Stomach smooth muscle (tissue), 2 donors: Measurements from ENCODE around the gene GATA3.

Source experiments
- H3K27ac ChIP-seq: one replicate; pipeline ENCODE4 v1.7.0; 2013; ENCODE audit warnings: mild to moderate bottlenecking, low read length, inconsistent platforms
- H3K27me3 ChIP-seq, 2 donors: one replicate each; pipeline ENCODE4 v1.7.0; 2013; ENCODE audit warnings: low read length in 2 of 2; ENCODE audit not compliant: insufficient read depth in 2 of 2, control insufficient read depth in 1 of 2
- H3K36me3 ChIP-seq, 2 donors: one replicate each; pipeline ENCODE4 v1.7.0; 2013; ENCODE audit warnings: low read length in 2 of 2; ENCODE audit not compliant: control insufficient read depth in 2 of 2, insufficient read depth in 2 of 2
- H3K4me1 ChIP-seq: one replicate; pipeline ENCODE4 v1.7.0; 2013; ENCODE audit warnings: low read length; ENCODE audit not compliant: control insufficient read depth, insufficient read depth
- H3K4me3 ChIP-seq, 2 donors: one replicate each; pipeline ENCODE4 v1.7.0; 2013; ENCODE audit warnings: low read length in 2 of 2
- H3K9ac ChIP-seq, 2 donors: one replicate each; pipeline ENCODE4 v1.7.0; 2013; ENCODE audit warnings: low read length in 2 of 2, mild to moderate bottlenecking in 1 of 2
- H3K9me3 ChIP-seq, 2 donors: one replicate each; pipeline ENCODE4 v1.7.0; 2013; ENCODE audit warnings: low read length in 2 of 2; ENCODE audit not compliant: control insufficient read depth in 2 of 2
- donor health status: healthy.
- donor health status: Pancreatic carcinoma.

GATA3 gene

DNA sequence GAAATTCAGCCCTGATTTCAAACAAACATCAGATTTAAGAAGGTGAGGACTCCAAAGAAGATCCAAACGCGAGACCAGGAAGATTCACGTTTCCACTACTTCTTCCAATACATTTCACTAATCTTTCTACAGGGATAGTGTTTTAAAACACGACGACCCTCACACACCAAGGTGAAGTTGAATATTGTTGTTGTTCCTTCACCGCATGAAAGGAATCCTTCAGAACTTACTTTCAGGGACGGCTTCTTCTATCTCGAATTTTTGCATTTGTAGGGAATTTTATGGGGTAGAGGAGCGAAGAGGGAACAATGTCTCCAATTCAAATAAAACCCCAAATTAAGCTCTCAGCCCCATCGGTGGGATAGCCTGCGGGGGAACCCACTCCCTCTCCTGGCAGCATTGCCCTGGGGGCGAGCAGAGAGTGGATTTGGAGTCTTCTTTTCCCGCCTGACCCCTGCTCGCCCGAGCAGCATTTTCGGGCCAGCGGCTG, 1.5 kb upstream of the GATA3 start:
- Histone ChIP-seq H3K27ac (no peak overlapping the region), H3K9me3 (no peaks in the 10 kb centered on the region), H3K27me3 (peaks cover 46 to 89% of the 10 kb centered on the region in 2 donors), H3K4me1 (peaks cover 45% of the 10 kb centered on the region), H3K36me3 (no peaks in the 10 kb centered on the region), H3K9ac (no peak overlapping the region), H3K4me3 (peak overlapping the region in 1 of 2 donors; percentile 47)

DNA sequence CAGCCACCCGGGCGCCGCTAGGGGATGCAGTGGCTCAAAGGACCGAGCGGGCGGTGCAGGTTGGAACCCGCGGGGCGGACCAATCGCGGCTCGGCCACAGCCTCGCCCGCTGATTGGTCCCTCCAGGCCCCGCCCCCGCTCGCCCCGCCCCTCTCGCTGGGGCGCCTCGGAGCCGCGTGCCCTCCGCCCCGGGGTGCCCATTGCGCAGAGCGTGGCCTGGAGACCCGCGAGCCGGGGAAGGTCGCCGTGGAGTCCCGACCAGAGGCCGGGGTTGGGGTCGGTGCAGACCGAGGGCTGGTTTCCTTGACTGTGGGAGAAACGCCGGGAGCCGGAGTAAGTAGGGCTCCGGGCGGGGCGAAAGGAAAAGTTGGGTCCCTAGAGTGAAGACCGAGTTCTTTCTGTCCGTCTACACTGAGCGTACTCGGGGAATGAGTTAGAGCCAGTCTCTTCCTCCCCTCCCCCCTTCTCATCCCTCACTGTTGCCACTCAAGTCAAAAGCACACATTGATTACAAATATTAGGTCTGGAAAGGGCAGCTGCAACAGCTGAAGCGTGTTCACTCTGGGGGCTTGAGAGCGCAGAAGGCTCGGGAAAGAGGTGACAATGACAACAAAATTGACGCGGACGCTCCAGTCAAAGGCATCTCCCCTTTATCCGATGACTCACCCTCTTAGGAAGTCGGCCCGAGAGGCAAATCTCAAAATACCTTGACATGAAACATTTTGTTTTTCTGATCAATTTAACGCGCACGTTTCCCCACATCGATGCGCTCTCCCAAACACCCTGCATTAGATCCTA, 843 bp upstream of the GATA3 start:
- Histone ChIP-seq H3K4me3 (peak overlapping the region; percentile 46 to 64), H3K36me3 (no peaks in the 10 kb centered on the region), H3K27ac (no peak overlapping the region), H3K27me3 (peaks cover 43 to 85% of the 10 kb centered on the region in 2 donors), H3K9ac (no peak overlapping the region), H3K4me1 (peaks cover 45% of the 10 kb centered on the region), H3K9me3 (no peaks in the 10 kb centered on the region)

- no peaks in the 10 kb centered on the region for H3K9me3 ChIP-seq
- H3K36me3 ChIP-seq: no peaks in the 10 kb centered on the region
- peaks cover 45% of the 10 kb centered on the region for H3K4me1 ChIP-seq
- no peak overlapping the region for H3K9ac ChIP-seq
- H3K27ac ChIP-seq: no peak overlapping the region
- H3K27me3 ChIP-seq: peaks cover 46 to 83% of the 10 kb centered on the region in 2 donors
- peak overlapping the region; percentile 46 to 64 for H3K4me3 ChIP-seq
Observed at GRCh38 chr10:8054244-8054493, 319 bp upstream of the GATA3 start.

DNA sequence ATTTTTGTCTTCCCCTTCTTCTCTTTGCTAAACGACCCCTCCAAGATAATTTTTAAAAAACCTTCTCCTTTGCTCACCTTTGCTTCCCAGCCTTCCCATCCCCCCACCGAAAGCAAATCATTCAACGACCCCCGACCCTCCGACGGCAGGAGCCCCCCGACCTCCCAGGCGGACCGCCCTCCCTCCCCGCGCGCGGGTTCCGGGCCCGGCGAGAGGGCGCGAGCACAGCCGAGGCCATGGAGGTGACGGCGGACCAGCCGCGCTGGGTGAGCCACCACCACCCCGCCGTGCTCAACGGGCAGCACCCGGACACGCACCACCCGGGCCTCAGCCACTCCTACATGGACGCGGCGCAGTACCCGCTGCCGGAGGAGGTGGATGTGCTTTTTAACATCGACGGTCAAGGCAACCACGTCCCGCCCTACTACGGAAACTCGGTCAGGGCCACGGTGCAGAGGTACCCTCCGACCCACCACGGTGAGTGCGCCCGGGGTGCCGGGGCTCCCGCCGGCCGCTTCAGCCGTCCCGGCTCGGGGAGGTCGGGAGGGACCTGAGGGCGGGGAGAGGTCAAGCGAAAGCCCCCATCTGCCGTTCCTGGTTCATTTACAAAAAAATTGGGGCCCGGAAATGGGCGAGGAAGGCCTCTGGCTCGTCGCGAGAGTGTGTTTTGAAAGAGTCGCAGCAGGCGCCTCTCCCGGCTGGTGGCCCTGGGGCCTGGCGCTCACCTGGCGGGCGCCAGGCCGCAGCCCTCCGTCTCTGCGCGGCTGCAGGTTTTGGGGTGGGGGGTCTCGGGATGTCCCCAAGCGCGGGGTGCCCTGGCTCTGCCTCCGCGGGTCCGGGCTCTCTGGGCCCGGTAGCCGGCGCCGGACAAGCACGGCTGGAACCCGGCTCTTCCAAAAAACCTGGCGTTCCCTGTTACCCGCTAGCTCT, 1.2 kb downstream of the GATA3 start:
- Histone ChIP-seq H3K9me3 (no peaks in the 10 kb centered on the region), H3K4me1 (peaks cover 32% of the 10 kb centered on the region), H3K27ac (no peak overlapping the region), H3K4me3 (no peak overlapping the region), H3K36me3 (no peaks in the 10 kb centered on the region), H3K27me3 (peaks cover 46 to 73% of the 10 kb centered on the region in 2 donors), H3K9ac (no peak overlapping the region)

GRCh38 chr10:8056378-8056777, 1.9 kb downstream of the GATA3 start:
- H3K27ac ChIP-seq: no peak overlapping the region
- H3K36me3 ChIP-seq: no peaks in the 10 kb centered on the region
- H3K4me3 ChIP-seq: no peak overlapping the region
- H3K9me3 ChIP-seq: no peaks in the 10 kb centered on the region
- H3K4me1 ChIP-seq: peaks cover 29% of the 10 kb centered on the region
- peaks cover 49 to 73% of the 10 kb centered on the region in 2 donors for H3K27me3 ChIP-seq
- no peak overlapping the region for H3K9ac ChIP-seq

GRCh38 chr10:8056871-8057331, 2.4 kb downstream of the GATA3 start:
- peaks cover 51 to 68% of the 10 kb centered on the region in 2 donors for H3K27me3 ChIP-seq
- no peaks in the 10 kb centered on the region for H3K36me3 ChIP-seq
- no peak overlapping the region for H3K4me3 ChIP-seq
- no peaks in the 10 kb centered on the region for H3K9me3 ChIP-seq
- H3K27ac ChIP-seq: no peak overlapping the region
- H3K9ac ChIP-seq: no peak overlapping the region
- peaks cover 28% of the 10 kb centered on the region for H3K4me1 ChIP-seq

DNA sequence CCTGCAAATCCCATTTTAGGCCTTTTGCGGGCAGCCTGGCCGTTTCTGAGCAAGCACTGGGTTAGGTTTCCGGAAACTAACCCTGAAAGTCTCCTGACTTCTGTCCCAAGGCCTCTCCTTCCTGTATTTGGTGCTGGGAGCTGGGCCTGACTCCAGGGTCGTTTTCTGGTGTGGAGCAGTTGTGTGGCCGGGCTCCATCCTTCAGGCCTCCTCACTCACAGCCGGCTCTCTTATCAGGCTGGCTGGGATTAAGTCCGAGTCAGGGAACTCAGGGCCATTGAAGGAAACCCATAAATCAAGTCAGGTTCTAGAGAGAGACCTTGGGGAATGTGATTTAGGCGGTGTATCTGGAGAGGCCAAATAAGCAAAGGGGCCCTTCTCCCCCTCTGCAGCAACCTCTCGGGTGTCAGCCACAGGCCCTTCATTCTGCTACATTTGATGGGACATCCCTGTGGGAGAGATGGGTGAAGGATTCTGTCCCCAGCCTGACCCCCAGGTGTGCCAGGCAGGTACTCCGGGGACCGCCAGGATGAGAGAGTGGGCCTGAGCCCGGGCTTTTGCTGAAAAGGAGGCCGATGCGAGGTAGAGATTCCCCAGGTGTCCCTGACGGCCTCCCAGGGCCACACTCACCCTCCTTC, 3.3 kb downstream of the GATA3 start:
- H3K36me3 ChIP-seq: no peaks in the 10 kb centered on the region
- H3K9ac ChIP-seq: no peak overlapping the region
- no peaks in the 10 kb centered on the region for H3K9me3 ChIP-seq
- H3K4me3 ChIP-seq: no peak overlapping the region
- H3K27ac ChIP-seq: no peak overlapping the region
- peaks cover 47 to 63% of the 10 kb centered on the region in 2 donors for H3K27me3 ChIP-seq
- peaks cover 20% of the 10 kb centered on the region for H3K4me1 ChIP-seq

DNA sequence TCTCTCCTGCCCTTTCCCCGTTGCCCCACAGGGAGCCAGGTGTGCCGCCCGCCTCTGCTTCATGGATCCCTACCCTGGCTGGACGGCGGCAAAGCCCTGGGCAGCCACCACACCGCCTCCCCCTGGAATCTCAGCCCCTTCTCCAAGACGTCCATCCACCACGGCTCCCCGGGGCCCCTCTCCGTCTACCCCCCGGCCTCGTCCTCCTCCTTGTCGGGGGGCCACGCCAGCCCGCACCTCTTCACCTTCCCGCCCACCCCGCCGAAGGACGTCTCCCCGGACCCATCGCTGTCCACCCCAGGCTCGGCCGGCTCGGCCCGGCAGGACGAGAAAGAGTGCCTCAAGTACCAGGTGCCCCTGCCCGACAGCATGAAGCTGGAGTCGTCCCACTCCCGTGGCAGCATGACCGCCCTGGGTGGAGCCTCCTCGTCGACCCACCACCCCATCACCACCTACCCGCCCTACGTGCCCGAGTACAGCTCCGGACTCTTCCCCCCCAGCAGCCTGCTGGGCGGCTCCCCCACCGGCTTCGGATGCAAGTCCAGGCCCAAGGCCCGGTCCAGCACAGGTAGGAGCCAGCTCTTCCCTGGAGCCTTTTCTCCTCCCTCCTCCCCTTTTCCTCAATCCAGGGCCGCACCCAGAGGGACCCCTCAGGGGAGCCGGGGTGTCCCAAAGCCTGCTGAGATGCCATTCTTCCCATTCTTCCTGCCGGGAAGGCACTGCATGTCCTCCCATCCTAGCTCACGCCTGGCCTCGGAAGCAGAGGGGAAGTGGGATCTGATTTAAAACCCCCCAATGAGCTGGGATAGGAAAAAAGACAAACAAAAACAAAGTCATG, 4.0 kb downstream of the GATA3 start:
- peaks cover 14% of the 10 kb centered on the region for H3K4me1 ChIP-seq
- no peak overlapping the region for H3K4me3 ChIP-seq
- H3K27ac ChIP-seq: no peak overlapping the region
- peaks cover 44 to 62% of the 10 kb centered on the region in 2 donors for H3K27me3 ChIP-seq
- H3K36me3 ChIP-seq: no peaks in the 10 kb centered on the region
- no peak overlapping the region for H3K9ac ChIP-seq
- H3K9me3 ChIP-seq: no peaks in the 10 kb centered on the region

DNA sequence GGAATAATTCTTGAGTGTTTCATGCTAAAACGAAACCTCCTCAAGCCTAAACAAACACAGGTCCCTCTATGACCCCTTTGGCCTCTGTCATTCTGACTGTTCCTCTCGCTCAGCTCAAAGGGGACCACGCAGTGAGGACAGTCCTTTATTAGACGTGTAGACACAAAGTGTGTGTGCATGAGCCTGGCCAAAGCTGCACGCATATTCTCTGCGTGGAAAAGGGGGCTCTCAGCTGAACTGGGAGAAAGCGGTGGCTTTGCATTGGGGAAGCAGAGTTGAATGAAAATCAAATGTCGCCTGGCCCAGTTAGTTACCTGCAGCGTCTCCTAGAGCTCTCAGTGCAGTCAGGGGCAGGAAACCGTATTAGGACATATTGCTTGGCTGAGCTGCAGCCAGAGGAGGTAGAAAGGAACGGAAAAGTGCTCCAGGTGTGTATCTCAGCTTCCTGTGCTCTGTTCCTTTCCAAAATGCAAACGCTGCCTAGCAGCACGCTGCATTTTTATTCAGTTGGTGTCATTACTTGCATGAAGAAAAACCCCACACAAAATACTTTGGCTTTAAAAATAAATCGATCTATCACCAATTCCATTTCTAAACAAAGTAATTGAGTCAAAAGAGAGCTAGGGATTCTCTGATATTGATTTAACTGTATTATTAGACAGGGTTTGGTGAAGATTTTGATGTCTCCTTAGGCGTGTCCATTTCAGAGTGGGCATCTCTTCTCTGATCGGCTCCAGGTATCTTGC, 4.9 kb downstream of the GATA3 start:
- Histone ChIP-seq H3K27ac (no peak overlapping the region), H3K9me3 (no peaks in the 10 kb centered on the region), H3K4me1 (peaks cover 7% of the 10 kb centered on the region), H3K36me3 (no peaks in the 10 kb centered on the region), H3K9ac (no peak overlapping the region), H3K4me3 (no peak overlapping the region), H3K27me3 (peaks cover 41 to 55% of the 10 kb centered on the region in 2 donors)
